ENCODE measurements around the gene TSPAN16. TPM values are rescaled to one million over a fixed set of nuclear protein-coding genes. Genes with fewer than 3 reads are reported as not detected.

The TSPAN16 gene
- total and polyA plus RNA-seq, 2 donors (not counting 3 experiments of a cell fraction or from before 2014, with no cell fraction given): not detected

GRCh38 chr19:11248852-11249251 is 47.1 kb upstream of the TSPAN16 start:
- dilution Hi-C loops (cut with MboI; ENCODE audit: extremely low pct_ligation_motif_present, low sequenced_read_pairs) (no loop called here), intact Hi-C loops (cut with micrococcal nuclease) (no loop called here)
- no peaks in the 10 kb centered on the region for H3K9me3 ChIP-seq (replicated peaks; ENCODE audit: control insufficient read depth, insufficient read depth, low read length)
- no peak overlapping the region for H3K4me3 ChIP-seq (replicated peaks in 1 of 3; ENCODE audit: insufficient read depth in 1 of 3, low read depth in 1 of 3, low read length in 3 of 3)
- H3K27me3 ChIP-seq (ENCODE audit: control insufficient read depth in 2 of 2, insufficient read depth in 2 of 2, low read length in 2 of 2): no peaks in the 10 kb centered on the region
- peaks cover 15 to 34% of the 10 kb centered on the region in 2 experiments for H3K36me3 ChIP-seq (ENCODE audit: control insufficient read depth in 2 of 2, extremely low read depth in 1 of 2, insufficient read depth in 2 of 2, low read length in 2 of 2)
- no peak for DNase-seq (ENCODE audit: low read depth, low spot score)
- POLR2A ChIA-PET: no interaction called here
- no peaks in the 10 kb centered on the region for H3K9me1 ChIP-seq (replicated peaks; ENCODE audit: control insufficient read depth, extremely low read depth, insufficient read depth, low read length)
- CTCF ChIA-PET: interaction anchor here (1.3 kb wide), 1 partner anchor 45 kb away, joined by 3 read pairs; no protein-coding TSS in a partner anchor
- no peak overlapping the region for H3K4me2 ChIP-seq (ENCODE audit: insufficient read depth, low read length)
- no peak overlapping the region for H2AFZ ChIP-seq (ENCODE audit: low read depth, low read length)
- no TSS peak for BruUV-seq (replicated peaks)
- no peak overlapping the region for H3K27ac ChIP-seq (ENCODE audit: insufficient read depth, low read depth, low read length)
- H3K4me1 ChIP-seq (ENCODE audit: control insufficient read depth, extremely low read depth, insufficient read depth, low read length): peaks cover 24% of the 10 kb centered on the region
- no peaks in the 10 kb centered on the region for H4K20me1 ChIP-seq (replicated peaks; ENCODE audit: control insufficient read depth, extremely low read depth, insufficient read depth, low read length)
- TF ChIP-seq POLR2AphosphoS5 (IDR thresholded peaks at IDR 0.05; ENCODE audit: insufficient read depth, low read depth, low read length) (no peak), MAX (IDR thresholded peaks at IDR 0.05; ENCODE audit: insufficient read depth, insufficient read length) (no peak), MYC (IDR thresholded peaks at IDR 0.05; ENCODE audit: low read depth, low read length) (no peak), POLR2A (IDR thresholded peaks at IDR 0.05; ENCODE audit: low read depth, low read length) (no peak), GATA2 (IDR thresholded peaks at IDR 0.05; ENCODE audit: insufficient read depth, insufficient read length, low read depth, low read length) (no peak), EZH2 (IDR thresholded peaks at IDR 0.05; ENCODE audit: borderline replicate concordance, low read depth, low read length, severe bottlenecking) (no peak), JUN (IDR thresholded peaks at IDR 0.05; ENCODE audit: borderline replicate concordance, insufficient read depth, insufficient read length, low read depth) (no peak), CTCF (IDR thresholded peaks at IDR 0.05; ENCODE audit: extremely low read depth in 1 of 2, insufficient read depth in 1 of 2, low read depth in 1 of 2, low read length in 2 of 2) (no peak), FOS (IDR thresholded peaks at IDR 0.05; ENCODE audit: borderline replicate concordance, insufficient read depth, low read length) (no peak)
- no peak overlapping the region for H3K9ac ChIP-seq (replicated peaks; ENCODE audit: extremely low read depth, insufficient read depth, low read length)
- no peak for FAIRE-seq
- peaks cover 2% of the 10 kb centered on the region for H3K79me2 ChIP-seq (ENCODE audit: control insufficient read depth, insufficient read depth, low read length)
